Right atrium auricular region (tissue), 2 donors: ENCODE data around the gene DNMBP. TPM values are rescaled to one million over a fixed set of nuclear protein-coding genes. Genes with fewer than 3 reads are reported as not detected.
"Not testable (repeated sequence)": the region's sequence is repeated elsewhere in the genome, so short reads cannot be mapped to it uniquely, and the experiment has no call there.

Experiments
- DNase-seq: peaks from one replicate; pipeline ENCODE4 v3.0.0-alpha.2; 2019; ENCODE audit warnings: low spot score
- H3K27ac ChIP-seq, 2 donors: fragments of 200-600 bp; sonication (generic); 1 replicate in 1 of 2; 2 replicates in 1 of 2; pipeline ENCODE4 v1.5.1; 2016 to 2019
- H3K27me3 ChIP-seq, 2 donors: fragments of 200-600 bp; sonication (generic); one replicate each; pipeline versions ENCODE4 v1.5.1 to v1.6.0; 2017 to 2019
- H3K36me3 ChIP-seq: fragments of 200-600 bp; sonication (generic); one replicate; pipeline ENCODE4 v1.5.1; 2016
- H3K4me1 ChIP-seq, 2 donors: fragments of 200-600 bp; sonication (generic); one replicate each; pipeline versions ENCODE4 v1.5.1 to v1.6.0; 2017 to 2019
- H3K4me3 ChIP-seq, 2 donors: fragments of 200-600 bp; sonication (generic); 1 replicate in 1 of 2; 2 replicates in 1 of 2; pipeline ENCODE4 v1.5.1; 2017 to 2019; ENCODE audit warnings: mild to moderate bottlenecking in 1 of 2, moderate library complexity in 1 of 2
- H3K9me3 ChIP-seq, 2 donors: fragments of 200-600 bp; sonication (generic); one replicate each; pipeline ENCODE4 v1.5.1; 2019
- total RNA-seq, 2 donors: library from RNA; depleted of rRNA; stranded (reverse); fragments of >200 nt; gene quantifications; one replicate each; pipeline ENCODE4 v1.1.0, GENCODE V29; 2016
- TF ChIP-seq, protein P1 (sequence below), 2 donors: fragments of 200-600 bp; sonication (generic); IDR thresholded peaks; one replicate each; pipeline ENCODE4 v1.5.1; 2019; ENCODE audit warnings: antibody characterized with exemption in 2 of 2

The DNMBP gene
- total RNA-seq, 2 donors from 2014 or later = 5.8 to 8.2 TPM

DNA sequence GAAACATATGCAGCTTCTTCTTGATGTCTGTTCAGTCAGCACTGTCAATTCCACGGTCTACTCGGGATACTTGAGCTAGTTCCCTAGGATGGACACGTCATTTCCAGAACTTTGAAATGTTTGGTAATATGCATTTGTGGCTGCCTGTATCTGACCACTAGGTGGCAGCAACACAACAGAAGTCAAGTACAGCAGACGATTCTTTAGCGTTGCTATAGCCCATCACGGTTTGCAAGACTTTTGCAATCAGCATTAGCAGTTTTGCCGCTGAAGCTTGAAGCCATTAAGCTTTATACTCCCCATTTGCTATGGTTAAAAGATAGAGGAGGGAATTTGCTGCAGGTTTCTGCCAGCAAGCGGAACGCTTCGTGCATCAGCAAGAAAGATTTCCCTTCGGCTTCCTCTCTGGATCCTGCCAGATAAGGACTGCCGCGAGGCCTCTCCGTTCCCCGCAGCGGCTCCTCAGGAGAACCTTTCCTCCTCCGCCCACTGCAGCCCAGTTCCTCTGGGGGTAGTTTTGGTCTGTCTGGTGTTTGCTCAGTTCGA is 163.8 kb downstream of the DNMBP start:
- DNase-seq = peak; percentile 93
- peak overlapping the region in 1 of 2 donors; percentile 42 for H3K4me3 ChIP-seq
- H3K36me3 ChIP-seq = no peaks in the 10 kb centered on the region
- TF ChIP-seq, protein P1, sequence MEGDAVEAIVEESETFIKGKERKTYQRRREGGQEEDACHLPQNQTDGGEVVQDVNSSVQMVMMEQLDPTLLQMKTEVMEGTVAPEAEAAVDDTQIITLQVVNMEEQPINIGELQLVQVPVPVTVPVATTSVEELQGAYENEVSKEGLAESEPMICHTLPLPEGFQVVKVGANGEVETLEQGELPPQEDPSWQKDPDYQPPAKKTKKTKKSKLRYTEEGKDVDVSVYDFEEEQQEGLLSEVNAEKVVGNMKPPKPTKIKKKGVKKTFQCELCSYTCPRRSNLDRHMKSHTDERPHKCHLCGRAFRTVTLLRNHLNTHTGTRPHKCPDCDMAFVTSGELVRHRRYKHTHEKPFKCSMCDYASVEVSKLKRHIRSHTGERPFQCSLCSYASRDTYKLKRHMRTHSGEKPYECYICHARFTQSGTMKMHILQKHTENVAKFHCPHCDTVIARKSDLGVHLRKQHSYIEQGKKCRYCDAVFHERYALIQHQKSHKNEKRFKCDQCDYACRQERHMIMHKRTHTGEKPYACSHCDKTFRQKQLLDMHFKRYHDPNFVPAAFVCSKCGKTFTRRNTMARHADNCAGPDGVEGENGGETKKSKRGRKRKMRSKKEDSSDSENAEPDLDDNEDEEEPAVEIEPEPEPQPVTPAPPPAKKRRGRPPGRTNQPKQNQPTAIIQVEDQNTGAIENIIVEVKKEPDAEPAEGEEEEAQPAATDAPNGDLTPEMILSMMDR (IDR thresholded peaks at IDR 0.05) = peak; percentile 91 to 96
- no peak overlapping the region for H3K27ac ChIP-seq
- no peaks in the 10 kb centered on the region for H3K9me3 ChIP-seq
- no peaks in the 10 kb centered on the region for H3K27me3 ChIP-seq
- peaks cover 0 to 3% of the 10 kb centered on the region in 2 donors for H3K4me1 ChIP-seq

DNA sequence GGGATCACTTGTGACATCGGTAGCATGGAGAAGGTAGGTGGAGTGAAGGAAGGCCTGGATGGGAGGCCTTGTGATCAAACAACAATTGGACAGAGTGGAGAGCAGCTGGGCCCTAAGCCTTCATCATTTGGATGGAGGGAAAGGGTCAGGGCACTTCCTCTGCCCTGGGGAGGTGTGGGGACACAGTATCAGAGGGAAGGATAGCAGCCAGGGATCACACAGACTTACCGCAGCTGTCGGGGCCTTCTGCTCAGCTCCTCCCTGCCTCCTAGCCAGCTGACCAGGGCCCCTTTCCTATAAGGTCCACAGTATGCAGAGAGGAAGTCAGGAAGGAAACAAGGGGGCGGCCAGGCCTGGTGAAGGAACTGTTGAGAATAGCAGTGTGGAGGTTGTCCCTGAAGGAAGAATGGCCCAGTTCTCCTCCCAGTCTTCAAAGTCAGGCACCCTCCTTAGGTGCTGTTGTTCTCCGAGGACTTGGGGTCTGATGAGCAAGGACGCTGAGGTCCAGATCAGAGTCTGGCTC is 165.3 kb downstream of the DNMBP start:
- peaks cover 0 to 3% of the 10 kb centered on the region in 2 donors for H3K4me1 ChIP-seq
- no peak overlapping the region for H3K4me3 ChIP-seq
- DNase-seq = no peak
- H3K27ac ChIP-seq = no peak overlapping the region
- H3K36me3 ChIP-seq = no peaks in the 10 kb centered on the region
- H3K9me3 ChIP-seq = no peaks in the 10 kb centered on the region
- no peaks in the 10 kb centered on the region for H3K27me3 ChIP-seq
- TF ChIP-seq, protein P1 (IDR thresholded peaks at IDR 0.05) = no peak

DNA sequence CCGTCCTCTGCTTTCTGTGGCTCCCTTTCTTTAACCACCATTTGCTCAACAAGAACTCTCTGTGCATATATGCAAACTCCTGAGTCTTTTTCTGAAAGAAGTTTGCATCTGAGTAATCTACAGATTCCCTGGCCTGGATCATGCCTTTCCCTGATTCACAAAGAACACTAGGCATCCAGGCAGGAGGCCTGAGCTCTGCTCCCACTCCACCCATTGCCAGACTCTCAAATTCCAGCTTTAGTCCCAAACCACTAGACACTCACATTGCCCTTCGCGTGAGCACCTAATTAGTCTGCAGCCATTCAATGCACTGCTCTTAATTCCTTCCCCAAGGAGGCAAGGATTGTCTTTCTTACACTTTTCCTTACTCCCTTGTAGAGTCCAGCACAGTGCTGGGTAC is 166.4 kb downstream of the DNMBP start:
- Histone ChIP-seq H3K27me3 (no peaks in the 10 kb centered on the region), H3K27ac (no peak overlapping the region), H3K9me3 (no peaks in the 10 kb centered on the region), H3K4me3 (no peak overlapping the region), H3K4me1 (peaks cover 0 to 3% of the 10 kb centered on the region in 2 donors), H3K36me3 (no peaks in the 10 kb centered on the region)
- no peak for DNase-seq
- TF ChIP-seq, protein P1 (IDR thresholded peaks at IDR 0.05) = no peak

DNA sequence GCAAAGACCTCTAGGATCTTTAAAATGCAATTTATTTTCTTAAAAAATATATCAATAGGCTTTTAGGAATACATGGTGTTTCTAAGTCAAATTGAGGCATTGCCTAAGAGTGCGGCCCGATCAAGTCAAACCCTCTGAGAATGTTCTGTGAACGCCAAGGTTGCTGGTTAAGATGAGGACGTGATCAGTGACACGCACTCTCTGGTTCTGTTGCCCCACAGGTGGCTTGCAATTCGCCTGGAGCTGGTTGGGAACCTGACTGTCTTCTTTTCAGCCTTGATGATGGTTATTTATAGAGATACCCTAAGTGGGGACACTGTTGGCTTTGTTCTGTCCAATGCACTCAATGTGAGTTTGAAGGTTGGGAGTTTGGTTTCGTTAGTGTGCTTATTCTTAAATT is 168.0 kb downstream of the DNMBP start:
- Histone ChIP-seq H3K27ac (no peak overlapping the region), H3K27me3 (no peaks in the 10 kb centered on the region), H3K4me1 (peaks cover 0 to 3% of the 10 kb centered on the region in 2 donors), H3K36me3 (no peaks in the 10 kb centered on the region), H3K9me3 (no peaks in the 10 kb centered on the region), H3K4me3 (no peak overlapping the region)
- TF ChIP-seq, protein P1 (IDR thresholded peaks at IDR 0.05) = no peak
- no peak for DNase-seq

DNA sequence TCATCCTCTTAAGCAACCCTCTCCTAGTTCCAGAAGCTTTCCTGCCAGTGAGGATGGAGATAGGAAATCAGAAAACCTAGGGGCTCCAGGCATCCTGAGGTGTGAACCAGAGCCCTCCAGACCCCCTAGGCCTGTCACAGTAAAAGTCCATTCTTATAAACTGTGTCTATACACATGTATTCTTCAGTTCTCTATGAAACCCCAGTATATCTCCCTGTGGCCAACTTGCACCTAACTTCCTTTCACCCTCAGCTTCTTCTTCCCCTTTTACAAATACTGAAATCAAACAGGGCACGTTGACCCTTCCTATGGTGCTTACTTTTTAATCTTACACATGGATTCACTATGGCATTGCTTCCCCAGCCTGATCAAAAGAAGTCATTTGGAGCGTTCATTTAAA is 168.9 kb downstream of the DNMBP start:
- not testable (repeated sequence) for H3K4me3 ChIP-seq, H3K27ac ChIP-seq, H3K27me3 ChIP-seq, H3K4me1 ChIP-seq, H3K9me3 ChIP-seq, H3K36me3 ChIP-seq, DNase-seq

DNA sequence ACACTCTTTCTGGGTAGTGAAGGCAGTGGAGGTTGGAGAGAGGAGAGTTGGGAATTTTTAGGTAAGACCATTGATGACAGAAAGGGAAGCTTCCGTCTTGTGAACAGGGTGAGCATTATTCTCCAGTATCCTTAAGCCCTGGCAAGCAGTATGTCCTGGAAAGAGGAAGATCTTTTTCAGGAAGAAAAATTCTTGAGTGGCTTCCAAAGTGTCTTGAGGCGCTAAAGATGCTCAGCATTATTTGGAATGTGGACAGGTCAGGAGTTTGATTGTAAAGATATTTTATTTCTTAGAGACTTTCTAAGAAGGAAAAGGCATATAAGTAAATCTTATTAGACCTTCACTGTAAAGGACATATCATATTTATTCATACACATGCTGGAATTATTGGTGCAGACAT is 173.0 kb downstream of the DNMBP start:
- no peak overlapping the region for H3K4me3 ChIP-seq
- no peaks in the 10 kb centered on the region for H3K36me3 ChIP-seq
- no peaks in the 10 kb centered on the region for H3K4me1 ChIP-seq
- no peaks in the 10 kb centered on the region for H3K27me3 ChIP-seq
- no peak overlapping the region for H3K27ac ChIP-seq
- no peak for DNase-seq
- H3K9me3 ChIP-seq = no peaks in the 10 kb centered on the region
- TF ChIP-seq, protein P1 (IDR thresholded peaks at IDR 0.05) = no peak
